OCI-LY1 (cell line): ENCODE data around the gene TGFBR2.

Experiments
- H2AFZ ChIP-seq: fragments of 200-600 bp; sonication (generic), shearing (Covaris generic); 2 replicates; pipeline ENCODE4 v1.6.0; 2014; ENCODE audit warnings: antibody characterized with exemption, mild to moderate bottlenecking, low read length
- H3F3A ChIP-seq: fragments of 200-600 bp; sonication (generic), shearing (Covaris generic); 2 replicates; pipeline ENCODE4 v1.6.0; 2014; ENCODE audit warnings: mild to moderate bottlenecking, antibody characterized with exemption, low read length, moderate library complexity; ENCODE audit not compliant: insufficient read depth
- H3K27ac ChIP-seq: fragments of 200-600 bp; sonication (generic); 2 replicates; pipeline ENCODE4 v1.5.1; 2014; ENCODE audit warnings: low read length, mixed run types, mild to moderate bottlenecking, low read depth; ENCODE audit not compliant: poor library complexity, severe bottlenecking
- H3K27me3 ChIP-seq: fragments of 200-600 bp; sonication (generic); 2 replicates; pipeline ENCODE4 v1.6.0; 2014; ENCODE audit warnings: antibody characterized with exemption, mild to moderate bottlenecking, low read length, moderate library complexity; ENCODE audit not compliant: insufficient read depth
- H3K36me3 ChIP-seq: fragments of 200-600 bp; sonication (generic); 2 replicates; pipeline ENCODE4 v1.6.1; 2014; ENCODE audit warnings: mild to moderate bottlenecking, antibody characterized with exemption, low read length, moderate library complexity, mixed read lengths; ENCODE audit not compliant: insufficient read depth
- H3K4me1 ChIP-seq: fragments of 200-600 bp; sonication (generic); 2 replicates; pipeline ENCODE4 v1.5.1; 2014; ENCODE audit warnings: mild to moderate bottlenecking, low read length, moderate library complexity; ENCODE audit not compliant: insufficient read depth, severe bottlenecking
- H3K4me2 ChIP-seq: fragments of 200-600 bp; sonication (generic), shearing (Covaris generic); 2 replicates; pipeline ENCODE4 v1.6.1; 2014; ENCODE audit warnings: low read length
- H3K4me3 ChIP-seq: fragments of 200-600 bp; sonication (generic); 2 replicates; pipeline ENCODE4 v1.5.1; 2014; ENCODE audit warnings: low read length, low read depth, mild to moderate bottlenecking, mixed read lengths; ENCODE audit not compliant: poor library complexity, severe bottlenecking
- H3K79me2 ChIP-seq: fragments of 200-600 bp; shearing (Covaris generic); 2 replicates; pipeline ENCODE4 v1.6.1; 2016; ENCODE audit warnings: mixed run types, low read length, mixed read lengths; ENCODE audit not compliant: insufficient read depth
- H3K9ac ChIP-seq: fragments of 200-600 bp; sonication (generic), shearing (Covaris generic); 2 replicates; pipeline ENCODE4 v1.6.1; 2014; ENCODE audit warnings: mild to moderate bottlenecking, low read length, mixed read lengths
- H3K9me2 ChIP-seq: fragments of 200-600 bp; sonication (generic), shearing (Covaris generic); 2 replicates; pipeline ENCODE4 v1.6.1; 2014; ENCODE audit warnings: low read depth, mild to moderate bottlenecking, low read length, mixed read lengths
- H3K9me3 ChIP-seq: fragments of 200-600 bp; shearing (Covaris generic); 2 replicates; pipeline ENCODE4 v1.6.1; 2014; ENCODE audit warnings: low read length, mixed read lengths
- H4K20me1 ChIP-seq: fragments of 200-600 bp; sonication (generic), shearing (Covaris generic); 2 replicates; pipeline ENCODE4 v1.6.0; 2016; ENCODE audit warnings: mild to moderate bottlenecking, low read length; ENCODE audit not compliant: insufficient read depth
- CTCF ChIP-seq: fragments of 200-600 bp; sonication (generic), shearing (Covaris generic); IDR thresholded peaks from 2 replicates; pipeline ENCODE4 v1.5.1; 2017; ENCODE audit warnings: mild to moderate bottlenecking, antibody characterized with exemption, low read length, moderate library complexity, mixed read lengths
- EZH2 ChIP-seq: fragments of 200-600 bp; sonication (generic), shearing (Covaris generic); IDR thresholded peaks from 2 replicates; pipeline ENCODE4 v1.8.0; 2017; ENCODE audit warnings: borderline replicate concordance, mixed run types, mild to moderate bottlenecking, antibody characterized with exemption, low read length, moderate library complexity, mixed read lengths

TGFBR2 gene

GRCh38 chr3:30578479-30578878, 27.9 kb upstream of the TGFBR2 start:
- Histone ChIP-seq H3K27me3 (no peaks in the 10 kb centered on the region), H3K27ac (no peak overlapping the region), H3F3A (no peaks in the 10 kb centered on the region), H3K9ac (no peak overlapping the region), H3K9me2 (no peaks in the 10 kb centered on the region), H3K36me3 (no peaks in the 10 kb centered on the region), H4K20me1 (no peaks in the 10 kb centered on the region), H3K4me1 (no peaks in the 10 kb centered on the region), H3K4me3 (no peak overlapping the region), H3K4me2 (no peak overlapping the region), H2AFZ (no peak overlapping the region), H3K79me2 (no peaks in the 10 kb centered on the region), H3K9me3 (no peaks in the 10 kb centered on the region)
- TF ChIP-seq EZH2: no peak
- no peak for TF ChIP-seq CTCF

GRCh38 chr3:30578986-30579579, 27.3 kb upstream of the TGFBR2 start:
- Histone ChIP-seq H3K4me3 (no peak overlapping the region), H3K9me3 (no peaks in the 10 kb centered on the region), H3K27me3 (no peaks in the 10 kb centered on the region), H3F3A (no peaks in the 10 kb centered on the region), H4K20me1 (no peaks in the 10 kb centered on the region), H3K36me3 (no peaks in the 10 kb centered on the region), H3K9me2 (no peaks in the 10 kb centered on the region), H3K27ac (no peak overlapping the region), H3K9ac (no peak overlapping the region), H3K79me2 (no peaks in the 10 kb centered on the region), H3K4me2 (no peak overlapping the region), H2AFZ (no peak overlapping the region), H3K4me1 (no peaks in the 10 kb centered on the region)
- TF ChIP-seq CTCF: no peak
- TF ChIP-seq EZH2: no peak

GRCh38 chr3:30581067-30581585, 25.3 kb upstream of the TGFBR2 start:
- no peaks in the 10 kb centered on the region for H3K9me3 ChIP-seq
- H3K27ac ChIP-seq: no peak overlapping the region
- no peaks in the 10 kb centered on the region for H3K27me3 ChIP-seq
- H3K4me1 ChIP-seq: no peaks in the 10 kb centered on the region
- no peak overlapping the region for H3K4me3 ChIP-seq
- H2AFZ ChIP-seq: no peak overlapping the region
- H3K4me2 ChIP-seq: no peak overlapping the region
- no peaks in the 10 kb centered on the region for H3F3A ChIP-seq
- no peaks in the 10 kb centered on the region for H3K79me2 ChIP-seq
- no peaks in the 10 kb centered on the region for H3K9me2 ChIP-seq
- no peaks in the 10 kb centered on the region for H3K36me3 ChIP-seq
- TF ChIP-seq EZH2 (no peak), CTCF (no peak)
- no peak overlapping the region for H3K9ac ChIP-seq
- H4K20me1 ChIP-seq: no peaks in the 10 kb centered on the region
